Endodermal cell (in vitro differentiated cells): Measurements from ENCODE around the gene TMEM250. TPM values are rescaled to one million over a fixed set of nuclear protein-coding genes. Genes with fewer than 3 reads are reported as not detected.

Experiments
- DNase-seq: peaks from one replicate; pipeline ENCODE4 v3.0.0-alpha.2; 2017
- H3K27ac ChIP-seq: 2 replicates; pipeline ENCODE4 v1.5.1; 2013; ENCODE audit warnings: mild to moderate bottlenecking, low read depth, low read length, moderate library complexity
- H3K27me3 ChIP-seq: 2 replicates; pipeline ENCODE4 v1.6.1; 2013; ENCODE audit warnings: mild to moderate bottlenecking, low read length, moderate library complexity; ENCODE audit not compliant: insufficient read depth, control insufficient read depth, poor library complexity, severe bottlenecking
- H3K36me3 ChIP-seq: 2 replicates; pipeline ENCODE4 v1.7.0; 2013; ENCODE audit warnings: mild to moderate bottlenecking, low read length, moderate library complexity; ENCODE audit not compliant: control insufficient read depth, insufficient read depth
- H3K4me1 ChIP-seq: one replicate; pipeline ENCODE4 v1.7.0; 2013; ENCODE audit warnings: low read length; ENCODE audit not compliant: control insufficient read depth, insufficient read depth
- H3K4me3 ChIP-seq: 2 replicates; pipeline ENCODE4 v1.5.1; 2013; ENCODE audit warnings: mild to moderate bottlenecking, low read length, moderate library complexity
- H3K9ac ChIP-seq: 2 replicates; pipeline ENCODE4 v1.6.1; 2013; ENCODE audit warnings: mild to moderate bottlenecking, low read length, moderate library complexity; ENCODE audit not compliant: poor library complexity, severe bottlenecking; ENCODE audit errors: extremely low read depth
- H3K9me3 ChIP-seq: 2 replicates; pipeline ENCODE4 v1.6.1; 2013; ENCODE audit warnings: mild to moderate bottlenecking, low read length, moderate library complexity; ENCODE audit not compliant: control insufficient read depth
- H3K27ac Mint-ChIP-seq: 2 replicates; pipeline ENCODE4 v1.8.0; 2020; ENCODE audit warnings: mixed read lengths
- H3K27me3 Mint-ChIP-seq: 2 replicates; pipeline ENCODE4 v1.8.0; 2021; ENCODE audit warnings: mild to moderate bottlenecking, mixed read lengths; ENCODE audit not compliant: insufficient read depth
- H3K36me3 Mint-ChIP-seq: 2 replicates; pipeline ENCODE4 v1.8.0; 2020; ENCODE audit warnings: low read depth, mixed read lengths
- H3K4me1 Mint-ChIP-seq: 2 replicates; pipeline ENCODE4 v1.8.0; 2020; ENCODE audit warnings: mixed read lengths
- H3K4me3 Mint-ChIP-seq: 2 replicates; pipeline ENCODE4 v1.8.0; 2020; ENCODE audit warnings: mild to moderate bottlenecking, moderate library complexity, mixed read lengths
- H3K9me3 Mint-ChIP-seq: 2 replicates; pipeline ENCODE4 v1.8.0; 2020; ENCODE audit warnings: mild to moderate bottlenecking, mixed read lengths
- WGBS, 2 experiments: methylation state at CpG; one replicate each; pipeline versions ENCODE4 v1.1.5 to v1.1.7; 2013; ENCODE audit warnings: missing lambda C conversion rate in 2 of 2, mixed read lengths in 1 of 2; ENCODE audit not compliant: insufficient coverage in 1 of 2, insufficient read length in 1 of 2; 5-methylcytosine and 5-hydroxymethylcytosine counted together
- total RNA-seq, 2 donors: library from RNA; stranded (reverse); fragmentation: NEBNext Ultra II Directional in 1 of 2; extraction: Animal tissue kit (Norgen Biotek cat#: 25700) in 1 of 2; gene quantifications; 2 replicates in 1 of 2; 3 replicates in 1 of 2; pipeline ENCODE4 v1.2.1, GENCODE V29; 2021
- TF ChIP-seq, protein P1 (sequence below): fragments of 200-600 bp; sonication (generic); conservative IDR thresholded peaks from 2 replicates; pipeline ENCODE4 v1.5.0; 2021; ENCODE audit warnings: antibody characterized with exemption, mild to moderate bottlenecking

TMEM250 gene
- total RNA-seq, 2 donors from 2014 or later, result 56.4 to 58.4 TPM

DNA sequence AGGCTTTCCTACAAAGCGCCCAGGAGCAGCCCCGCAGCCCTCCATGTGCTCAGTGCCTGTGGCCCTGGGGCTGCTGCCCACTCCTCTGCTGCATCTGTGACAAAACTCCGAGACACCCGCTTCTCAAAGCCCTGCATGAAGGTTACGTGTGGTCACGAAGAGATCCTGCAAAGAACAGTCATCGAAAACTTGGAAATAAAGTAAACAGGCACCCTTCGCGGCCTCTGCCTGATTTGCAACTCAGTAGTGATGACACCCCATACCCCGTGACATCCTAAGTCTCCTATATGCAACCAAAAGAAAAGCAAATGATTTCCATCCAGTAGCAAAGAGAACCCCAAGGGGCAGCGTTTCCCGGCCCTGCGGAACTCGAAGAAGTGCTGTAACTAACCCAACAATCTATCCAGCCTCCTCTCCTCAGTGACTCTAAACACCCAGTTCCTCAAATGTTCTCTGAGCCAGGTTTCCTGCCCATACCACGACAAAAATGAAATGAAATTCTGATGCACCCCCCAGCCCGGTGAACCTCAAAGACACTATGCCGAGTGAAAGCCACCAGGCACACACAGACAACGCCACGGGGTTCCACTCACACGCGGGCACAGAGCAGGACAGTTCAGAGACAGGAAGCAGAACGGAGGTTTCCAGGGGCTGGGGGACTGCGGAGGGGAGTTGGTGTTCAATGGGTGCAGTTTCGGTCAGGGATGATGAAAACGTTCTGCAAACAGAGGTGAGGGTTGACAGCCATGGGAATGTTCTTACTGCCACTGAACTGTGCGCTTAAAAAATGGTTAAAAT is 42.6 kb downstream of the TMEM250 start:
- H3K27me3 ChIP-seq, result no peaks in the 10 kb centered on the region
- WGBS, 2 experiments, result 93 to 96% methylated on average over 21 to 26 of the region's 26 CpGs
- no peaks in the 10 kb centered on the region for H3K27me3 Mint-ChIP-seq
- no peaks in the 10 kb centered on the region for H3K9me3 ChIP-seq
- H3K36me3 ChIP-seq, result no peaks in the 10 kb centered on the region
- H3K27ac Mint-ChIP-seq, result peak overlapping the region; percentile 24
- no peaks in the 10 kb centered on the region for H3K4me1 ChIP-seq
- TF ChIP-seq, protein P1, sequence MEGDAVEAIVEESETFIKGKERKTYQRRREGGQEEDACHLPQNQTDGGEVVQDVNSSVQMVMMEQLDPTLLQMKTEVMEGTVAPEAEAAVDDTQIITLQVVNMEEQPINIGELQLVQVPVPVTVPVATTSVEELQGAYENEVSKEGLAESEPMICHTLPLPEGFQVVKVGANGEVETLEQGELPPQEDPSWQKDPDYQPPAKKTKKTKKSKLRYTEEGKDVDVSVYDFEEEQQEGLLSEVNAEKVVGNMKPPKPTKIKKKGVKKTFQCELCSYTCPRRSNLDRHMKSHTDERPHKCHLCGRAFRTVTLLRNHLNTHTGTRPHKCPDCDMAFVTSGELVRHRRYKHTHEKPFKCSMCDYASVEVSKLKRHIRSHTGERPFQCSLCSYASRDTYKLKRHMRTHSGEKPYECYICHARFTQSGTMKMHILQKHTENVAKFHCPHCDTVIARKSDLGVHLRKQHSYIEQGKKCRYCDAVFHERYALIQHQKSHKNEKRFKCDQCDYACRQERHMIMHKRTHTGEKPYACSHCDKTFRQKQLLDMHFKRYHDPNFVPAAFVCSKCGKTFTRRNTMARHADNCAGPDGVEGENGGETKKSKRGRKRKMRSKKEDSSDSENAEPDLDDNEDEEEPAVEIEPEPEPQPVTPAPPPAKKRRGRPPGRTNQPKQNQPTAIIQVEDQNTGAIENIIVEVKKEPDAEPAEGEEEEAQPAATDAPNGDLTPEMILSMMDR, result no peak
- no peak for DNase-seq
- H3K27ac ChIP-seq, result no peak overlapping the region
- H3K4me3 Mint-ChIP-seq, result no peak overlapping the region
- no peak overlapping the region for H3K9ac ChIP-seq
- peaks cover 8% of the 10 kb centered on the region for H3K36me3 Mint-ChIP-seq
- no peaks in the 10 kb centered on the region for H3K9me3 Mint-ChIP-seq
- no peak overlapping the region for H3K4me3 ChIP-seq
- no peaks in the 10 kb centered on the region for H3K4me1 Mint-ChIP-seq

DNA sequence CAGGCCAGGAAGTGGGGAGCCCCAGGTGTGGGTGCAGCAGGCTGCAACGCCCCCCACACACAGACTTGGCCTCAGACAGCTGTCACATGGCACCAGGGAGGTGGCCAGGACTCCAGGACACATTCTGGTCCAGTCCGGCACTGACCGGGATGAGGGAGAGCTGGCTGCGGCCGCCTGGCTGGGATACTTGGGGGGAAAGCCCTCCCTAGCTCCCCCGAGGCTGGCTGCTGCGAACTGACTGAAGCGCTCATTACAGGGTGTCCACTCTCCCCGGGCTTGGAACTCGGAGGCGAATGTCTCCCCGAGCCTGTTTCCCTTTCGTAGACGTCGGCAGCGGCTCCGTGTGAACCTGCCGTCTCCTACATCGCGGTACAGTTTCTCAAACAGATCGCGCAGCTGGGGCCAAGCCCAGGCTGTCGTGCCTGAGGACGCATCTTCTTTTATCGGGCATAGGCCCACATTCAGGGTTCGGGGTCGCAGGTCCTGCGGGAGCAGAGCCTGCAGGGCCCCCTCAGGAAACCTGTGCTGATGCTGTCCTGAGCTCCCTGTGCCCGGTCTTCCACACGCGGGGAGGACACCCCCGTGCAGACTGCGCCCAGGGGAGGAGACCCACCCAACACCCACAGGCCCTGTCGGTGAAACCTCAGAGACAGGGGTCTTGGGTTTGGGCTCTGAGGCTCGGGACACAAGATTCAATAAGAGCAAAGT is 43.4 kb downstream of the TMEM250 start:
- Histone ChIP-seq H3K9ac (no peak overlapping the region), H3K4me3 (no peak overlapping the region), H3K27ac (no peak overlapping the region), H3K36me3 (no peaks in the 10 kb centered on the region), H3K27me3 (no peaks in the 10 kb centered on the region), H3K9me3 (no peaks in the 10 kb centered on the region), H3K4me1 (no peaks in the 10 kb centered on the region)
- Mint-ChIP-seq H3K27ac (no peak overlapping the region), H3K36me3 (peaks cover 8% of the 10 kb centered on the region), H3K9me3 (peaks cover 3% of the 10 kb centered on the region), H3K27me3 (no peaks in the 10 kb centered on the region), H3K4me3 (no peak overlapping the region), H3K4me1 (no peaks in the 10 kb centered on the region)
- peak; percentile 44 for DNase-seq
- TF ChIP-seq, protein P1, result no peak
- WGBS, 2 experiments, result 94 to 96% methylated on average over 23 to 35 of the region's 35 CpGs

DNA sequence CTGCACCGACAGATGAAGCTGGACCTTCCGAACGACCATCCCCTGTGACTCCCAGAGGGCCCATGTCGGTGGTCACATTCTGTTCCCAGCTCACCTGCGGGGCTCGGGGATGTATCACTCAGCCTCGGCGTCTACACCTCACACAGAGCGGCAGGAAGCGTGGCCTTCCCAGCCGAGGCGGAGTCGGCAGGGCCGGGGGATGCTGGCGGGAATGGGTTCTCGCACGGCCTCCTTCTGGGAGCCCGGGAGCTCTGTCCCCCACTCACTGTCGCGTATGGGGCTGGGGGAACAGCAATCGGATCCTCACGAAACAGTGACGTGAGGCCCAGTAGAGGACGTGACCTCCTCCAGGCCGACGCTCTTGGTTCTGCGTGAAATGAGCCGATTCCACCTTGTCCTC is 44.0 kb downstream of the TMEM250 start:
- H3K27me3 Mint-ChIP-seq, result no peaks in the 10 kb centered on the region
- Histone ChIP-seq H3K36me3 (no peaks in the 10 kb centered on the region), H3K9ac (no peak overlapping the region), H3K4me1 (no peaks in the 10 kb centered on the region), H3K27me3 (no peaks in the 10 kb centered on the region), H3K4me3 (no peak overlapping the region), H3K9me3 (no peaks in the 10 kb centered on the region), H3K27ac (no peak overlapping the region)
- DNase-seq, result peak; percentile 50
- H3K4me3 Mint-ChIP-seq, result no peak overlapping the region
- 95% methylated on average over 24 to 28 of the region's 28 CpGs for WGBS, 2 experiments
- H3K9me3 Mint-ChIP-seq, result peaks cover 3% of the 10 kb centered on the region
- no peak overlapping the region for H3K27ac Mint-ChIP-seq
- TF ChIP-seq, protein P1, result no peak
- no peaks in the 10 kb centered on the region for H3K4me1 Mint-ChIP-seq
- peaks cover 8% of the 10 kb centered on the region for H3K36me3 Mint-ChIP-seq

Other genes with a start within 250 kb of the TMEM250 start
- 10 to 100 TPM; 40.1 to 43.1 TPM for gene CAMSAP1, start 211.3 kb downstream of the TMEM250 start, total RNA-seq
- gene UBAC1, start 157.5 kb downstream of the TMEM250 start, total RNA-seq, result 10 to 100 TPM; 47.9 to 48.4 TPM
- 10 to 100 TPM; 12.4 to 16.7 TPM for gene NACC2, start 23.6 kb downstream of the TMEM250 start, total RNA-seq
- gene LHX3, start 86.3 kb upstream of the TMEM250 start, total RNA-seq, result not detected
- 10 to 100 TPM; 22.0 to 26.3 TPM for gene QSOX2, start 126.9 kb upstream of the TMEM250 start, total RNA-seq
- under 1 TPM; 0.04 to 0.09 TPM for gene CCDC187, start 185.2 kb upstream of the TMEM250 start, total RNA-seq
- gene GPSM1, start 208.7 kb upstream of the TMEM250 start, total RNA-seq, result 10 to 100 TPM; 37.2 to 38.6 TPM
- 10 to 100 TPM; 12.6 to 20.1 TPM for gene DNLZ, start 244.9 kb upstream of the TMEM250 start, total RNA-seq